GM19467 (cell line): ENCODE measurements around the gene ANXA8.

Experiments
- ATAC-seq: cut with Tn5 transposase; IDR thresholded peaks from one replicate; pipeline ENCODE4 v1.9.1; 2021; ENCODE audit warnings: mild to moderate bottlenecking, moderate library complexity; ENCODE audit not compliant: unreplicated experiment

ANXA8 gene

GRCh38 chr10:47449102-47449978 lies 34.6 kb downstream of the ANXA8 start:
- ATAC-seq = no peak

GRCh38 chr10:47447705-47448104 lies 36.2 kb downstream of the ANXA8 start:
- ATAC-seq = no peak

GRCh38 chr10:47447209-47447608 lies 36.7 kb downstream of the ANXA8 start:
- no peak for ATAC-seq

- ATAC-seq = no peak
Observed at GRCh38 chr10:47445720-47446119, 38.2 kb downstream of the ANXA8 start.

- no peak for ATAC-seq
Observed at GRCh38 chr10:47444047-47444446, 39.9 kb downstream of the ANXA8 start.

GRCh38 chr10:47443145-47443544 lies 40.8 kb downstream of the ANXA8 start:
- ATAC-seq = no peak

GRCh38 chr10:47442351-47442750 lies 41.6 kb downstream of the ANXA8 start:
- no peak for ATAC-seq

GRCh38 chr10:47441938-47442337 lies 42.0 kb downstream of the ANXA8 start:
- no peak for ATAC-seq

GRCh38 chr10:47440207-47440606 lies 43.7 kb downstream of the ANXA8 start:
- ATAC-seq = no peak

GRCh38 chr10:47438857-47439474 lies 44.9 kb downstream of the ANXA8 start:
- no peak for ATAC-seq

GRCh38 chr10:47435081-47435480 lies 48.8 kb downstream of the ANXA8 start:
- ATAC-seq = no peak

GRCh38 chr10:47425813-47426419 lies 58.0 kb downstream of the ANXA8 start:
- no peak for ATAC-seq

- ATAC-seq = no peak
Observed at GRCh38 chr10:47424231-47424630, 59.7 kb downstream of the ANXA8 start.

- ATAC-seq = no peak
Observed at GRCh38 chr10:47423476-47423875, 60.4 kb downstream of the ANXA8 start.

- ATAC-seq = no peak
Observed at GRCh38 chr10:47421057-47421952, 62.6 kb downstream of the ANXA8 start.

- no peak for ATAC-seq
Observed at GRCh38 chr10:47420305-47421056, 63.4 kb downstream of the ANXA8 start.

- ATAC-seq = no peak
Observed at GRCh38 chr10:47419421-47419820, 64.5 kb downstream of the ANXA8 start.

GRCh38 chr10:47418966-47419365 lies 64.9 kb downstream of the ANXA8 start:
- no peak for ATAC-seq

- ATAC-seq = no peak
Observed at GRCh38 chr10:47418321-47418720, 65.6 kb downstream of the ANXA8 start.
